Nephron (organoid): ENCODE results near the gene SUMO2.
A peak's percentile ranks its signal among the peaks of the same experiment; 100 is the strongest.

Source experiments
- H3K27ac Mint-ChIP-seq, 3 experiments: 2 replicates each; pipeline ENCODE4 v1.8.0; 2020; ENCODE audit warnings: mixed read lengths in 3 of 3, mild to moderate bottlenecking in 2 of 3, moderate library complexity in 1 of 3
- H3K27me3 Mint-ChIP-seq: 2 replicates; pipeline ENCODE4 v1.8.0; 2021; ENCODE audit warnings: low read depth, mild to moderate bottlenecking, moderate library complexity, mixed read lengths
- H3K36me3 Mint-ChIP-seq: 2 replicates; pipeline ENCODE4 v1.8.0; 2020; ENCODE audit warnings: low read depth, mixed read lengths
- H3K4me1 Mint-ChIP-seq: 2 replicates; pipeline ENCODE4 v1.8.0; 2020; ENCODE audit warnings: mixed read lengths
- H3K4me3 Mint-ChIP-seq, 3 experiments: 2 replicates each; pipeline ENCODE4 v1.8.0; 2020; ENCODE audit warnings: mild to moderate bottlenecking in 3 of 3, mixed read lengths in 3 of 3, moderate library complexity in 2 of 3
- H3K9me3 Mint-ChIP-seq: 2 replicates; pipeline ENCODE4 v1.8.0; 2020; ENCODE audit warnings: mixed read lengths
- TF ChIP-seq, protein P1 (sequence below), 3 experiments: fragments of 200-600 bp; sonication (generic); IDR thresholded peaks; one replicate each; pipeline ENCODE4 v1.5.0; 2021; ENCODE audit warnings: antibody characterized with exemption in 3 of 3; ENCODE audit not compliant: unreplicated experiment in 3 of 3

Gene SUMO2

DNA sequence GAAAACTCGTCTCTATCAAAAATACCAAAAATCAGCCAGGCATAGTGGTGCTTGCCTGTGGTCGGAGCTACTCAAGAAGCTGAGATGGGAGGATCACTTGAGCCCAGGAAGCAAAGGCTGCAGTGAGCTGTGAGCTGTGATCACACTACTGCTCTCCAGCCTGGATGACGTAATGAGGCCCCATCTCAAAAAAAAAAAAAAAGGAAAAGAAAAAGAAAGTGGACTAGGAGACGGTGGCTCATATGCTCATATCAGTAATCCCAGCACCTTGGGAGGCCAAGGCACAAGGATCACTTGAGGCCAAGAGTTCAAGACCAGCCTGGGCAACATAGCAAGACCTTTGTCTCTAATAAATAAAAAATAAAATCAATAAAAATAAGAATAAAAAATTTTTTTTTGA, 8.8 kb upstream of the SUMO2 start:
- Mint-ChIP-seq H3K4me1 (no peaks in the 10 kb centered on the region), H3K9me3 (no peaks in the 10 kb centered on the region), H3K27me3 (no peaks in the 10 kb centered on the region), H3K4me3 (no peak overlapping the region), H3K36me3 (no peaks in the 10 kb centered on the region), H3K27ac (no peak overlapping the region)
- TF ChIP-seq, protein P1, sequence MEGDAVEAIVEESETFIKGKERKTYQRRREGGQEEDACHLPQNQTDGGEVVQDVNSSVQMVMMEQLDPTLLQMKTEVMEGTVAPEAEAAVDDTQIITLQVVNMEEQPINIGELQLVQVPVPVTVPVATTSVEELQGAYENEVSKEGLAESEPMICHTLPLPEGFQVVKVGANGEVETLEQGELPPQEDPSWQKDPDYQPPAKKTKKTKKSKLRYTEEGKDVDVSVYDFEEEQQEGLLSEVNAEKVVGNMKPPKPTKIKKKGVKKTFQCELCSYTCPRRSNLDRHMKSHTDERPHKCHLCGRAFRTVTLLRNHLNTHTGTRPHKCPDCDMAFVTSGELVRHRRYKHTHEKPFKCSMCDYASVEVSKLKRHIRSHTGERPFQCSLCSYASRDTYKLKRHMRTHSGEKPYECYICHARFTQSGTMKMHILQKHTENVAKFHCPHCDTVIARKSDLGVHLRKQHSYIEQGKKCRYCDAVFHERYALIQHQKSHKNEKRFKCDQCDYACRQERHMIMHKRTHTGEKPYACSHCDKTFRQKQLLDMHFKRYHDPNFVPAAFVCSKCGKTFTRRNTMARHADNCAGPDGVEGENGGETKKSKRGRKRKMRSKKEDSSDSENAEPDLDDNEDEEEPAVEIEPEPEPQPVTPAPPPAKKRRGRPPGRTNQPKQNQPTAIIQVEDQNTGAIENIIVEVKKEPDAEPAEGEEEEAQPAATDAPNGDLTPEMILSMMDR (IDR thresholded peaks at IDR 0.05; ENCODE audit: unreplicated experiment in 3 of 3), result no peak

DNA sequence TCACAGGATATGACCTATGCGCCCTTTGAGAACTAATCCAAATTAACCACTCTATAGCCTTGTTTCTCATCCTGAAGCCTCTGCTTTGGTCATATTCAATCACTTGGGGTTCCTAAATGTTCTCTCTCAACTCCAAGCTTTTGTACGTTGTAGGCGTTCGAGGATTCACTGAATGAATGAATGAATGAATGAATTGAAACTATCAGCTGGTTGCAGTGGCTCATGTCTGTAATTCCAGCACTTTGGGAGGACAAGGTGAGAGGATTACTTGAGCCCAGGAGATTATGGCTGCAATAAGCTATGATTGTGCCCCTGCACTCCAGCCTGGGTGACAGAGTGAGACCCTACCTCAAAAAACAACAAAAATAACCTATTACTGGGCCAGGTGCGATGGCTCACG, 5.9 kb upstream of the SUMO2 start:
- no peaks in the 10 kb centered on the region for H3K36me3 Mint-ChIP-seq
- no peaks in the 10 kb centered on the region for H3K27me3 Mint-ChIP-seq
- no peaks in the 10 kb centered on the region for H3K9me3 Mint-ChIP-seq
- peaks cover 10% of the 10 kb centered on the region for H3K4me1 Mint-ChIP-seq
- H3K27ac Mint-ChIP-seq, result no peak overlapping the region
- TF ChIP-seq, protein P1 (IDR thresholded peaks at IDR 0.05; ENCODE audit: unreplicated experiment in 3 of 3), result no peak
- no peak overlapping the region for H3K4me3 Mint-ChIP-seq

DNA sequence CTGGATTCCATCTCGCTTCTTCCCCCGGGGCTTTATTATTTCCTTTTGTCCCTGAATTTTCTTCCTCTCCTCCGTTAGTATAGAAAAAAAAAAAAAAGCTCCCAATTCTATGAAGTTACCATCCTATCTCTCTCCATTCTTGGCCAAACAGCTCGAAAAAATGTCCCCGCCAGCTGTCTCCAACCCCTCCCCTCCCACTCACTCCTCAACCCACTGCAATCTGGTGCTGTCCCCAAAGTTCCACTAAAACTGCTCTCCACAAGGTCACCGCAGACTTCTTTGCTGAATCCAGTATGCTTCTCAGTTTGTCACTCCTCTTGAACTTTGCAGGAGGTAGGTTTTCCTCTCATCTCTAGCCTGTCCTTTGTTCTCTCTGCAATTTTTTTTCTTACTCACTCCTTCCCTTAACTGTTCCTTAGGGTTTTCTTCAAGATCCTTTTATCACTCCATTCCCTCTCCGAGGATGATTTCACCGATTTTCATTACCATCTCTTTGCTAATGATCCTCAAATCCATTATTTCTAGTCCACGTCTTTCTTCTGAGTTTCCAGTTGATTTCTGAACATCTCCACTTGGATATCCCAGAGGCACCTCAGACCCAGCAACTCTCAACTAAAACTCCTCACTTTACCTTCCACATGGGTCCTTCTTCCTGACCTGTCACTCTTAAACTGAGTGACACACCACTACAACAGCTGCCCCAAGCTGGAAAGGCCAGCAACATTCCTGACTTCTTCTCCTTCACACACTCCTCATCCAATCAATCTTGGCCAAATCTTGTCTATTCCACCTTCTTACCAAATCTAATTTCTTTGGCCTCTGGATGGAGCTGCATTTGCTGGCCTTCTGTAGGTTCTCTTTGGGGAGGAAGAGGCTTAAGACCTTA, 1.5 kb upstream of the SUMO2 start:
- Mint-ChIP-seq H3K27ac (peak overlapping the region; percentile 88 to 96 (median 94)), H3K4me3 (peak overlapping the region; percentile 71 to 80 (median 76)), H3K4me1 (peaks cover 28% of the 10 kb centered on the region), H3K27me3 (no peaks in the 10 kb centered on the region), H3K9me3 (no peaks in the 10 kb centered on the region), H3K36me3 (peaks cover 8% of the 10 kb centered on the region)
- TF ChIP-seq, protein P1 (IDR thresholded peaks at IDR 0.05; ENCODE audit: unreplicated experiment in 3 of 3), result no peak

DNA sequence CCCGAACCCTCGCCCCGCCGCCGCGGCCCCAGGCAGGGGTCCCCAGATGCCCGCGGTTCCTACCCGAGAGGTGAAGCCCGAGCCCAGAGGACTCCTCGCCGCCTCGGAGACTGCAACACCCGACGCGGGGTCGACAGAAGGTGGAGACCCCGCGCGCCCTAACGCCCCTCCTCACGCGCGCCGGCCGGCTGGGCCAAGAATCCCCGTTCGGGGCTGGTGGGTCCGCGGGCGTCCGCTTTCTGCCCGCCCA, 515 bp downstream of the SUMO2 start:
- Mint-ChIP-seq H3K4me1 (peaks cover 28% of the 10 kb centered on the region), H3K27ac (peak overlapping the region in 2 of 3 experiments; percentile 73 to 96), H3K27me3 (no peaks in the 10 kb centered on the region), H3K4me3 (peak overlapping the region; percentile 86 to 89 (median 87)), H3K9me3 (no peaks in the 10 kb centered on the region), H3K36me3 (peaks cover 15% of the 10 kb centered on the region)
- TF ChIP-seq, protein P1 (IDR thresholded peaks at IDR 0.05; ENCODE audit: unreplicated experiment in 3 of 3), result peak in 1 of 3 experiments; percentile 18

DNA sequence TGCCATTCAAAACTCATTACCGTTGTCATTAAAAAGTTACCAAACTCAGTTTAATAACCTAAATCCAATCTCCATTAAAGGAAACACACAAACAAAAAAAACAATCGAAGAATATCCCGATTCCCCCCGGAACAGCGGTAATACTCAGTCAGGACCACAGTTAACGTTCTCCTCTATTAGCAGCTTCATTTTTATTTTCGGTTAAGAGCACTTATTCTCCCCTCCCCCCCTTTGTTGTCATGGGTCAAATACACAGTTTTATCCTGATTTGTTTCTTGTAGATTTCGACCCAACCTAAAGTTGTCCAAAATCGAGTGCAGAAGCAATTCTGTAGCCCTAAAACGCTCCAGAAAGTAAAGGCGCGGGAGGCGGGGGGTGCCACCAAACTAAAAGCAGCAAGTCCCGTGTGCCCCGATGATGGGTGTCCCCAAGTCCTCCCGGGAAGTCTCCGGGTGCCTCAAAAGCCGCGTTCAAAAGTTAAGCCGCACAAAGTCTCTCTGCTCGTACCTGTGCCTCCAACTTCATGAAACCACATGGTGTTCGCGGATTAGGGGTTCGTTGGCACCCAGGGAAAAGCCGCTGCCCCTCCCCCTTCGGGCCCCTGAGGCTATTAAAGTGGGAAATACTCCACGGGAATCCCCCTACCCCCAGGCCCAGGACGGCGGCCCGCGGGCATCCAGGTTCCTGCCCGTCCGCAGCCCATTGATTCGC, 996 bp downstream of the SUMO2 start:
- H3K9me3 Mint-ChIP-seq, result no peaks in the 10 kb centered on the region
- H3K27me3 Mint-ChIP-seq, result no peaks in the 10 kb centered on the region
- peak overlapping the region; percentile 86 to 89 (median 87) for H3K4me3 Mint-ChIP-seq
- peaks cover 17% of the 10 kb centered on the region for H3K36me3 Mint-ChIP-seq
- H3K27ac Mint-ChIP-seq, result peak overlapping the region; percentile 41 to 96 (median 73)
- H3K4me1 Mint-ChIP-seq, result peaks cover 28% of the 10 kb centered on the region
- TF ChIP-seq, protein P1 (IDR thresholded peaks at IDR 0.05; ENCODE audit: unreplicated experiment in 3 of 3), result no peak
